Measurements from ENCODE around the gene GNA12. TPM values are rescaled to one million over a fixed set of nuclear protein-coding genes. Genes with fewer than 3 reads are reported as not detected.
"Not testable (repeated sequence)": the region's sequence is repeated elsewhere in the genome, so short reads cannot be mapped to it uniquely, and the experiment has no call there.

The GNA12 gene
- polyA plus RNA-seq, 1 experiment = 95.3 TPM

GRCh38 chr7:2860627-2861133 lies 16.6 kb upstream of the GNA12 start:
- POLR2A ChIA-PET = no interaction called here
- Histone ChIP-seq H3K4me3 (ENCODE audit: low read depth, low read length) (no peak overlapping the region), H3K36me3 (ENCODE audit: control insufficient read depth, insufficient read depth, low read length) (no peaks in the 10 kb centered on the region), H3K27me3 (ENCODE audit: control insufficient read depth, insufficient read depth, low read length) (no peaks in the 10 kb centered on the region)
- DNase-seq (ENCODE audit: low read depth) = no peak
- TF ChIP-seq CTCF (IDR thresholded peaks at IDR 0.05; ENCODE audit: insufficient read depth, low read depth, low read length) = no peak
- CTCF ChIA-PET = no interaction called here

- Histone ChIP-seq H3K4me3 (ENCODE audit: low read depth, low read length) (no peak overlapping the region), H3K27me3 (ENCODE audit: control insufficient read depth, insufficient read depth, low read length) (no peaks in the 10 kb centered on the region), H3K36me3 (ENCODE audit: control insufficient read depth, insufficient read depth, low read length) (no peaks in the 10 kb centered on the region)
- ChIA-PET CTCF (no interaction called here), POLR2A (no interaction called here)
- DNase-seq (ENCODE audit: low read depth) = no peak
- TF ChIP-seq CTCF (IDR thresholded peaks at IDR 0.05; ENCODE audit: insufficient read depth, low read depth, low read length) = no peak
Observed at GRCh38 chr7:2859952-2860351, 15.8 kb upstream of the GNA12 start.

GRCh38 chr7:2858621-2859020 lies 14.5 kb upstream of the GNA12 start:
- no peaks in the 10 kb centered on the region for H3K36me3 ChIP-seq (ENCODE audit: control insufficient read depth, insufficient read depth, low read length)
- H3K4me3 ChIP-seq (ENCODE audit: low read depth, low read length) = no peak overlapping the region
- no peaks in the 10 kb centered on the region for H3K27me3 ChIP-seq (ENCODE audit: control insufficient read depth, insufficient read depth, low read length)
- no peak for DNase-seq (ENCODE audit: low read depth)
- ChIA-PET CTCF (interaction anchor here (0.6 kb wide), 1 partner anchor 237 kb away, joined by 3 read pairs; no protein-coding TSS in a partner anchor), POLR2A (no interaction called here)
- no peak for TF ChIP-seq CTCF (IDR thresholded peaks at IDR 0.05; ENCODE audit: insufficient read depth, low read depth, low read length)

- H3K36me3 ChIP-seq (ENCODE audit: control insufficient read depth, insufficient read depth, low read length) = no peaks in the 10 kb centered on the region
- DNase-seq (ENCODE audit: low read depth) = no peak
- no peak for TF ChIP-seq CTCF (IDR thresholded peaks at IDR 0.05; ENCODE audit: insufficient read depth, low read depth, low read length)
- ChIA-PET POLR2A (no interaction called here), CTCF (interaction anchor here (3.7 kb wide), 1 partner anchor 9 kb away, joined by 14 read pairs; no protein-coding TSS in a partner anchor)
- no peak overlapping the region for H3K4me3 ChIP-seq (ENCODE audit: low read depth, low read length)
- no peaks in the 10 kb centered on the region for H3K27me3 ChIP-seq (ENCODE audit: control insufficient read depth, insufficient read depth, low read length)
Observed at GRCh38 chr7:2856388-2857169, 12.5 kb upstream of the GNA12 start.

- TF ChIP-seq CTCF (IDR thresholded peaks at IDR 0.05; ENCODE audit: insufficient read depth, low read depth, low read length) = no peak
- POLR2A ChIA-PET = interaction anchor here (0.6 kb wide), 1 partner anchor 58 kb away, joined by 8 read pairs; no protein-coding TSS in a partner anchor
- CTCF ChIA-PET = interaction anchor here (0.6 to 3.7 kb wide), 2 partner anchors 10 to 1780 kb away, joined by 3 to 14 read pairs; no protein-coding TSS in a partner anchor
- H3K36me3 ChIP-seq (ENCODE audit: control insufficient read depth, insufficient read depth, low read length) = no peaks in the 10 kb centered on the region
- no peaks in the 10 kb centered on the region for H3K27me3 ChIP-seq (ENCODE audit: control insufficient read depth, insufficient read depth, low read length)
- H3K4me3 ChIP-seq (ENCODE audit: low read depth, low read length) = no peak overlapping the region
- no peak for DNase-seq (ENCODE audit: low read depth)
Observed at GRCh38 chr7:2855386-2855785, 11.3 kb upstream of the GNA12 start.

GRCh38 chr7:2853552-2853951 lies 9.4 kb upstream of the GNA12 start:
- POLR2A ChIA-PET; H3K4me3 ChIP-seq (ENCODE audit: low read depth, low read length); H3K27me3 ChIP-seq (ENCODE audit: control insufficient read depth, insufficient read depth, low read length); H3K36me3 ChIP-seq (ENCODE audit: control insufficient read depth, insufficient read depth, low read length); DNase-seq (ENCODE audit: low read depth): not testable (repeated sequence)
- CTCF ChIA-PET = interaction anchor here (3.7 kb wide), 1 partner anchor 12 kb away, joined by 14 read pairs; no protein-coding TSS in a partner anchor
